ENCODE results near the gene ARAP2. TPM values are rescaled to one million over a fixed set of nuclear protein-coding genes. Genes with fewer than 3 reads are reported as not detected.

ARAP2 gene
- total RNA-seq, 1 donor from 2014 or later, result 57.2 TPM

- H3K27ac ChIP-seq, result no peak overlapping the region
- H3K9me3 ChIP-seq, result no peaks in the 10 kb centered on the region
- TF ChIP-seq CTCF (IDR thresholded peaks at IDR 0.05), result no peak
- no peaks in the 10 kb centered on the region for H3K36me3 ChIP-seq
- H3K4me1 ChIP-seq, result no peaks in the 10 kb centered on the region
- no peak overlapping the region for H3K4me3 ChIP-seq
- ATAC-seq (no peak), DNase-seq (no peak)
- no peaks in the 10 kb centered on the region for H3K27me3 ChIP-seq
- intact Hi-C loops (cut with DNase I), result no loop called here
These were observed 48.0 kb downstream of the ARAP2 start for GRCh38 chr4:36196145-36196913.

GRCh38 chr4:36192922-36193321, 51.4 kb downstream of the ARAP2 start:
- H3K9me3 ChIP-seq, result no peaks in the 10 kb centered on the region
- no peak overlapping the region for H3K27ac ChIP-seq
- intact Hi-C loops (cut with DNase I), result no loop called here
- no peak overlapping the region for H3K4me3 ChIP-seq
- no peaks in the 10 kb centered on the region for H3K4me1 ChIP-seq
- H3K27me3 ChIP-seq, result no peaks in the 10 kb centered on the region
- DNase-seq (no peak), ATAC-seq (no peak)
- no peaks in the 10 kb centered on the region for H3K36me3 ChIP-seq
- no peak for TF ChIP-seq CTCF (IDR thresholded peaks at IDR 0.05)

GRCh38 chr4:36189511-36190226, 54.6 kb downstream of the ARAP2 start:
- DNase-seq, result no peak
- peak; percentile 70 for ATAC-seq
- TF ChIP-seq CTCF (IDR thresholded peaks at IDR 0.05), result no peak

GRCh38 chr4:36187723-36188333, 56.5 kb downstream of the ARAP2 start:
- H3K9me3 ChIP-seq, result no peaks in the 10 kb centered on the region
- no peaks in the 10 kb centered on the region for H3K4me1 ChIP-seq
- intact Hi-C loops (cut with DNase I), result no loop called here
- H3K27me3 ChIP-seq, result no peaks in the 10 kb centered on the region
- peaks cover 24% of the 10 kb centered on the region for H3K36me3 ChIP-seq
- DNase-seq (no peak), ATAC-seq (no peak)
- H3K27ac ChIP-seq, result no peak overlapping the region
- H3K4me3 ChIP-seq, result no peak overlapping the region
- TF ChIP-seq CTCF (IDR thresholded peaks at IDR 0.05), result peak; percentile 40

More at GRCh38 chr4:36189511-36190226, 54.6 kb downstream of the ARAP2 start:
- Histone ChIP-seq H3K4me1 (no peaks in the 10 kb centered on the region), H3K9me3 (no peaks in the 10 kb centered on the region), H3K27me3 (no peaks in the 10 kb centered on the region), H3K4me3 (no peak overlapping the region), H3K36me3 (peaks cover 21% of the 10 kb centered on the region), H3K27ac (no peak overlapping the region)
- intact Hi-C loops (cut with DNase I), result no loop called here

- no peak overlapping the region for H3K4me3 ChIP-seq
- ATAC-seq (no peak), DNase-seq (no peak)
- peaks cover 24% of the 10 kb centered on the region for H3K36me3 ChIP-seq
- H3K27ac ChIP-seq, result no peak overlapping the region
- H3K4me1 ChIP-seq, result no peaks in the 10 kb centered on the region
- intact Hi-C loops (cut with DNase I), result no loop called here
- H3K9me3 ChIP-seq, result no peaks in the 10 kb centered on the region
- no peaks in the 10 kb centered on the region for H3K27me3 ChIP-seq
- TF ChIP-seq CTCF (IDR thresholded peaks at IDR 0.05), result no peak
These were observed 60.5 kb downstream of the ARAP2 start for GRCh38 chr4:36183665-36184393.
